Vagina (tissue), 1 donor: ENCODE results near the gene FCRLB. TPM values are rescaled to one million over a fixed set of nuclear protein-coding genes. Genes with fewer than 3 reads are reported as not detected.

Experiments
- small RNA-seq: library from RNA; depleted of rRNA; stranded (forward); fragments of <200 nt; gene quantifications from one replicate; pipeline ENCODE3, GENCODE V24; 2016
- total RNA-seq: library from RNA; depleted of rRNA; stranded (reverse); fragments of >200 nt; gene quantifications from one replicate; pipeline ENCODE4 v1.2.3, GENCODE V29; 2016

FCRLB gene
- total RNA-seq, 1 donor from 2014 or later, result not detected

Small RNAs within 50 kb of the gene (small RNA-seq; reads per million reads assigned to genes)
- gene RF00019, result not detected
- gene RN7SL466P, result not detected

Other genes starting within 250 kb of the FCRLB start
- gene FCGR2A, start 216.1 kb upstream of the FCRLB start, total RNA-seq, result 26.3 TPM
- 0.98 TPM for gene HSPA6, start 197.0 kb upstream of the FCRLB start, total RNA-seq
- 14.2 TPM for gene FCGR3A, start 171.7 kb upstream of the FCRLB start, total RNA-seq
- 2.5 TPM for gene FCGR3B, start 90.4 kb upstream of the FCRLB start, total RNA-seq
- 10.3 TPM for gene FCGR2B, start 58.4 kb upstream of the FCRLB start, total RNA-seq
- gene FCRLA, start 14.3 kb upstream of the FCRLB start, total RNA-seq, result not detected
- gene DUSP12, start 28.2 kb downstream of the FCRLB start, total RNA-seq, result 34.1 TPM
- gene ATF6, start 44.8 kb downstream of the FCRLB start, total RNA-seq, result 21.1 TPM